G401 (cell line): ENCODE results near the gene NPHS1. TPM values are rescaled to one million over a fixed set of nuclear protein-coding genes. Genes with fewer than 3 reads are reported as not detected.

ENCODE experiments used
- DNase-seq: peaks from one replicate; pipeline ENCODE4 v3.0.0-alpha.2; 2015; ENCODE audit warnings: low spot score
- in situ Hi-C: cut with HindIII; loops from 2 replicates; pipeline ENCODE4 v1.10.0; 2016; ENCODE audit warnings: low sequenced_read_pairs, mixed read lengths
- total RNA-seq: library from RNA; depleted of rRNA; stranded (reverse); fragments of >200 nt; shearing (Covaris generic); gene quantifications from 2 replicates; pipeline ENCODE4 v1.2.3, GENCODE V29; 2014; rRNA removed

The NPHS1 gene
- total RNA-seq, 1 experiment from 2014 or later, result not detected

DNA sequence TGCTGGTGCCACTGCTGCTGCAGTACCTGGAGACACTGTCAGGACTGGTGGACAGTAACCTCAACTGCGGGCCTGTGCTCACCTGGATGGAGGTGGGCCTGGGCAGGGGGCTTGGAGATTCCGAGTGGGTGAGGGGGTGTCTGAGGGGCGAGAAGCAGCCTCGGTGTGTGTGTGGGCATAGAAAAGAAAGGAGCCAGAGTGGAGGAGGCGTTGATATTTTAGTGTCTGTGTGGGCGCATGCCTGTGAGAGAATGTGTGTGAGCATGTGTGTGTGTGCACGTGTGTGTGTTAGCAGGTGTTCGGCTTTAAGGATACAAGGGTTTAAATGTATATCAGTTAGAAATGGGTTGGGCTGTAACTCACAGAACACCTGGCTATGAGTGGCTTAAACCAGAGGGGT lies 73.3 kb downstream of the NPHS1 start:
- in situ Hi-C loops, result no loop called here
- DNase-seq, result no peak

DNA sequence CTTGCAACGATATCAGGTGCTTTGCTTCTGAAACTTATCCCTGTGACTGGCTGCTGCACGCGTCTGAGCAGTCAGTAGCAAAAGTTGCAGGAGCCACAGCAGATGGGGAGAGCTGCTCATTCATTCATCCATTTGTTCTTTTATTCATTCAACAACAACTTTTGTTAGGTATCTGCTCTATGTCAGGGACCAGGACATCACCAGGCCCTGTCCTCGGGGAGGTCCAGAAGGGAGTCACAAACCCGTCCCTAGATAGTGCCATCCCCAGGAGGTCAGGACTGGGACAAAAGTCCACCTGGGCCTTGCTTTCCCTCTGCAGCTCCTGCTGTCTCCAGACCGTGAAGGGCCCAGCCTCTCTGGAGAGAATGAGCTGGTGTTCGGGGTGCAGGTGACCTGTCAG lies 74.3 kb downstream of the NPHS1 start:
- no peak for DNase-seq
- in situ Hi-C loops, result no loop called here

DNA sequence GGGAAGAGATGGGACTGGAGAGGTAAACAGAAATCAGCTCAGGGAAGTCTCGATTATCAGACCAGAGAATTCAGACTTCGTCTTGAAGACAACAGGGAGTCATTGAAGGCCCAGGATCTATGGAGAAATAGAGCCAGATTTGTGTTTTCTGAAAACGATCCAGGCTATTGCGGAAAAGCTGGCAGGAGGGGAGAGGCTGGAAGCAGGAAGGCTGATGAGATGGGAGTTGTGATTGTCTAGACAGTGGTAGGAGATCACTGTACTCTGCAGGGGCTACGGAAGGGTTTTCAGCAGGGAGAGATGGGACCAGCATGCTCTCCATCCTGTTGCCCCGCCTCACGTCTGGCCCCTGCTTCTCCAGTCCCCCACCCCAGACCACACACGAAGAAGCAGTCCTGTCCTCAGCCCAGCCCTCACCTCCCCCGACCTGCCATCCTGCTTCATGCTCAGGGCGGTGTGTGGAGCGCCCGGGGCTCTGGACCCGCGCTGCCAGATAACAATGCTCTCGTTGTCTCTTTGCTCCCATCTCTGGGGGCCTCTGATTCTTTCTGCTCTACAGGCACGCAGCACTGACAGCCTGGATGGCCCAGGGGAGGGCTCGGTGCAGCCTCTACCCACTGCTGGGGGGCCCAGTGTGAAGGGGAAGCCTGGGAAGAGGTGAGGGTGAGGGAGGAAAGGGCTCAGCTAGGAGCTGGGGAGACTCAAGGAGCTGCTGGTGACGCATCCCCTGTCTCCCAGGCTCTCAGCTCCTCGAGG lies 75.0 kb downstream of the NPHS1 start:
- in situ Hi-C loops, result no loop called here
- DNase-seq, result no peak

DNA sequence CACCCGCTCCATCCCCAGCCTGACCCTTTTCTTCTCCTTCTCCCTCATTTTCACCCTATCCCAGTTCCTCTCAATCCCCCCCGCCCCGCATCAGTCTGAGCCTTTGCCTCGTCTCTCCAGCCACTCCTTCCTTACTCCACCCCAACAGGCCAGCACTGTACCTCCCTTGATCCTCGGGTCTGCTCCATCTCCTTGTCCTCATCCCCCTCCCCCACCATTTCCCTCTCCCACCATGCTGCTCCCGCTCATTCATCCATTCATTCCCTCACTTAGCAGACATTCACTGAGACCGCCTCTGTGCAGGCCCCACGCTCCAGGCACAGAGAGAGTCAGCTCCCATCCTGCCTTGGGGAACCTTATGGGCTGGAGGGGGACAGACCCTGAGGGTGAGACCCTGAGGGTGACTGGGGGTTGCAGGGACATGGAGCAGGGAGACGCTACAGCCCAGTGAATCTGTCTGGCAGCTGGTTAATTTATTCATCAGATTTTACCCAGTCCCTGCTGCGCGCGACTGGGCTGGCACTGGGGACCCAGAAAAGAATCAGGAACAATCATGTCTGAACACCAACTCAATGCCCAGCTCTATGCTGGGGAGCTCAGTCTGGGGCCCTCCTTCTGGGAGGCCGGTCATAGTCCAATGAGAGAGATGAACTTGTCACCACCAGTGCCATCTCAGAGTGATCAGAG lies 76.1 kb downstream of the NPHS1 start:
- in situ Hi-C loops, result no loop called here
- peak; percentile 18 for DNase-seq

Other genes starting within 250 kb of the NPHS1 start
- gene HAUS5, start 239.8 kb downstream of the NPHS1 start, total RNA-seq, result 21.5 and 32.4 TPM in 2 replicates
- gene RBM42, start 223.5 kb downstream of the NPHS1 start, total RNA-seq, result 108 and 119 TPM in 2 replicates
- not detected in 2 replicates for gene ETV2, start 210.8 kb downstream of the NPHS1 start, total RNA-seq
- 284 and 429 TPM in 2 replicates for gene COX6B1, start 204.2 kb downstream of the NPHS1 start, total RNA-seq
- 0.62 TPM in 1 of 2 replicates, not detected in the other for gene UPK1A, start 186.0 kb downstream of the NPHS1 start, total RNA-seq
- 0.17 TPM in 1 of 2 replicates, not detected in the other for gene ZBTB32, start 147.9 kb downstream of the NPHS1 start, total RNA-seq
- 2.5 and 4.6 TPM in 2 replicates for gene KMT2B, start 134.5 kb downstream of the NPHS1 start, total RNA-seq
- gene IGFLR1, start 110.1 kb downstream of the NPHS1 start, total RNA-seq, result 4.0 and 9.3 TPM in 2 replicates
- gene U2AF1L4, start 107.1 kb downstream of the NPHS1 start, total RNA-seq, result 6.3 and 44.4 TPM in 2 replicates
- 63.1 and 65.0 TPM in 2 replicates for gene PSENEN, start 106.9 kb downstream of the NPHS1 start, total RNA-seq
- gene LIN37, start 103.9 kb downstream of the NPHS1 start, total RNA-seq, result 0.80 and 9.2 TPM in 2 replicates
- gene HSPB6, start 95.5 kb downstream of the NPHS1 start, total RNA-seq, result not detected in 2 replicates
- gene PROSER3, start 94.3 kb downstream of the NPHS1 start, total RNA-seq, result 7.9 and 11.9 TPM in 2 replicates
- gene ARHGAP33, start 76.9 kb downstream of the NPHS1 start, total RNA-seq, result 1.7 and 4.6 TPM in 2 replicates
- not detected in 2 replicates for gene PRODH2, start 39.7 kb downstream of the NPHS1 start, total RNA-seq
- gene KIRREL2, start 4.4 kb upstream of the NPHS1 start, total RNA-seq, result 3.0 and 5.2 TPM in 2 replicates
- 121 and 133 TPM in 2 replicates for gene APLP1, start 16.1 kb upstream of the NPHS1 start, total RNA-seq
- gene NFKBID, start 48.0 kb upstream of the NPHS1 start, total RNA-seq, result 4.1 and 8.4 TPM in 2 replicates
- gene HCST, start 50.0 kb upstream of the NPHS1 start, total RNA-seq, result not detected in 2 replicates
- 7.3 TPM in 1 of 2 replicates, not detected in the other for gene TYROBP, start 55.8 kb upstream of the NPHS1 start, total RNA-seq
- 6.2 and 15.8 TPM in 2 replicates for gene LRFN3, start 83.9 kb upstream of the NPHS1 start, total RNA-seq
- 41.7 and 46.9 TPM in 2 replicates for gene SDHAF1, start 142.7 kb upstream of the NPHS1 start, total RNA-seq
- gene SYNE4, start 156.3 kb upstream of the NPHS1 start, total RNA-seq, result 0.37 and 1.1 TPM in 2 replicates
- gene ALKBH6, start 161.7 kb upstream of the NPHS1 start, total RNA-seq, result 28.2 and 39.3 TPM in 2 replicates
- 0.37 TPM in 1 of 2 replicates, not detected in the other for gene CLIP3, start 180.4 kb upstream of the NPHS1 start, total RNA-seq
- 0.37 and 5.2 TPM in 2 replicates for gene THAP8, start 201.8 kb upstream of the NPHS1 start, total RNA-seq
- 9.7 and 12.9 TPM in 2 replicates for gene WDR62, start 202.4 kb upstream of the NPHS1 start, total RNA-seq